Tibial nerve (tissue), 4 donors: ENCODE results near the gene SNRNP48. TPM values are rescaled to one million over a fixed set of nuclear protein-coding genes. Genes with fewer than 3 reads are reported as not detected.

ENCODE experiments used
- DNase-seq, 2 donors: peaks; one replicate each; pipeline ENCODE4 v3.0.0-alpha.2; 2019; ENCODE audit warnings: low spot score in 2 of 2
- H3K27ac ChIP-seq, 4 donors: fragments of 200-600 bp; sonication (generic) in 3 of 4; one replicate each; pipeline ENCODE4 v1.5.1; 2017 to 2019; ENCODE audit warnings: mild to moderate bottlenecking in 1 of 4
- H3K27me3 ChIP-seq, 2 donors: fragments of 200-600 bp; sonication (generic) in 1 of 2; one replicate each; pipeline versions ENCODE4 v1.5.1 to v1.6.0; 2017 to 2019
- H3K36me3 ChIP-seq, 3 donors: fragments of 200-600 bp; sonication (generic); one replicate each; pipeline ENCODE4 v1.5.1; 2018 to 2019
- H3K4me1 ChIP-seq, 4 donors: fragments of 200-600 bp; sonication (generic) in 3 of 4; one replicate each; pipeline ENCODE4 v1.5.1; 2017 to 2019
- H3K4me3 ChIP-seq, 4 donors: fragments of 200-600 bp; sonication (generic) in 3 of 4; one replicate each; pipeline ENCODE4 v1.5.1; 2017 to 2019; ENCODE audit warnings: mild to moderate bottlenecking in 1 of 4, moderate library complexity in 1 of 4
- H3K9me3 ChIP-seq, 4 donors: fragments of 200-600 bp; sonication (generic) in 3 of 4; one replicate each; pipeline ENCODE4 v1.5.1; 2017 to 2019
- EP300 ChIP-seq, 2 donors: sonication (generic); formaldehyde crosslinking; IDR thresholded peaks; one replicate each; pipeline ENCODE4 v1.6.1; 2017; ENCODE audit warnings: antibody characterized with exemption in 2 of 2, mild to moderate bottlenecking in 1 of 2
- POLR2A ChIP-seq, 2 donors: fragments of 450-650 bp; IDR thresholded peaks; one replicate each; pipeline ENCODE4 v1.6.1; 2017; ENCODE audit warnings: antibody characterized with exemption in 2 of 2, mild to moderate bottlenecking in 2 of 2, moderate library complexity in 2 of 2
- WGBS, 2 donors: methylation state at CpG; one replicate each; pipeline ENCODE4 v1.1.5; 2018; 5-methylcytosine and 5-hydroxymethylcytosine counted together
- total RNA-seq, 4 donors: library from RNA; depleted of rRNA; stranded (reverse); fragments of >200 nt; gene quantifications; one replicate each; pipeline ENCODE4 v1.1.0, GENCODE V29; 2016
- TF ChIP-seq, protein P1 (sequence below), 5 experiments: fragments of 200-600 bp in 3 of 5; fragments of 450-650 bp in 2 of 5; sonication (generic) in 3 of 5; IDR thresholded peaks; one replicate each; pipeline ENCODE4 v1.5.1; 2016 to 2019; ENCODE audit warnings: antibody characterized with exemption in 5 of 5, mild to moderate bottlenecking in 3 of 5, moderate library complexity in 2 of 5

The SNRNP48 gene
- total RNA-seq, 4 donors from 2014 or later: 7.8 to 15.7 (median 11.8) TPM

DNA sequence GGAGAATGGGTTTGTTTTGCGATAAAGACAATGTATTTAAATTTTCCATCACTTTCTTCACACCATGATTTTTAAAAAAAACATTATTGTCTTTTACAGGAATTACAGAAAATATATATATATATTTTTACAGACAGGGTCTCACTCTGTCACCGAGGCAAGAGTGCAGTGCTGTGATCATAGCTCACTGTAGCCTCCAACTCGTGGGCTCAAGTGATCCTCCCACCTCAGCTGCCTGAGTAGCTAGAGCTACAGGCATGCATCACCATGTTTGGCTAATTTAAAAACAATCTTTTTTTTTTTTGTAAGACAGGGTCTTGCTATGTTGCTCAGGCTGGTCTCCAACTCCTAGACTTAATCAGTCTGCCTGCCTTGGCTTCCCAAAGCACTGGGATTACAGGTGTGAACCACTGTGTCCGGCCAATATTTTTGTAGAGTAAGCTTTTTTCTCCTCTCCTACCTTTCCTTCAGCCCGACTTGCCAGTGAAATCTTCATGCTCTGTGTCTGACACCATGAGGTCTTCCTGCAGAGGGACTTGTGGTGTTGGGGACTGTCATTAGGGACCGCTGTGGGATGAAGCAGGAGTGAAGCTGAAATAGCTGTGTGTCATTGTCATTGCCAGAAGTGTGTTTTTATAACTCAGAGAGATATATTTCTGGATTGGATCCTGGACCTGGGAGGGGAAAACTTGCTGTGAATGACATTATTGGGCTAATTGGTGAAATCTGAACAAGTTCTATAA is 35.3 kb upstream of the SNRNP48 start:
- H3K9me3 ChIP-seq: no peaks in the 10 kb centered on the region
- WGBS, 2 donors: 74 to 75% methylated on average over 6 of the region's 6 CpGs
- H3K36me3 ChIP-seq: no peaks in the 10 kb centered on the region
- TF ChIP-seq EP300 (IDR thresholded peaks at IDR 0.05): no peak
- TF ChIP-seq, protein P1, sequence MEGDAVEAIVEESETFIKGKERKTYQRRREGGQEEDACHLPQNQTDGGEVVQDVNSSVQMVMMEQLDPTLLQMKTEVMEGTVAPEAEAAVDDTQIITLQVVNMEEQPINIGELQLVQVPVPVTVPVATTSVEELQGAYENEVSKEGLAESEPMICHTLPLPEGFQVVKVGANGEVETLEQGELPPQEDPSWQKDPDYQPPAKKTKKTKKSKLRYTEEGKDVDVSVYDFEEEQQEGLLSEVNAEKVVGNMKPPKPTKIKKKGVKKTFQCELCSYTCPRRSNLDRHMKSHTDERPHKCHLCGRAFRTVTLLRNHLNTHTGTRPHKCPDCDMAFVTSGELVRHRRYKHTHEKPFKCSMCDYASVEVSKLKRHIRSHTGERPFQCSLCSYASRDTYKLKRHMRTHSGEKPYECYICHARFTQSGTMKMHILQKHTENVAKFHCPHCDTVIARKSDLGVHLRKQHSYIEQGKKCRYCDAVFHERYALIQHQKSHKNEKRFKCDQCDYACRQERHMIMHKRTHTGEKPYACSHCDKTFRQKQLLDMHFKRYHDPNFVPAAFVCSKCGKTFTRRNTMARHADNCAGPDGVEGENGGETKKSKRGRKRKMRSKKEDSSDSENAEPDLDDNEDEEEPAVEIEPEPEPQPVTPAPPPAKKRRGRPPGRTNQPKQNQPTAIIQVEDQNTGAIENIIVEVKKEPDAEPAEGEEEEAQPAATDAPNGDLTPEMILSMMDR (IDR thresholded peaks at IDR 0.05): no peak
- no peak for TF ChIP-seq POLR2A (IDR thresholded peaks at IDR 0.05)
- H3K27ac ChIP-seq: no peak overlapping the region
- peaks cover 0 to 3% of the 10 kb centered on the region in 2 donors for H3K27me3 ChIP-seq
- DNase-seq: no peak
- H3K4me3 ChIP-seq: no peak overlapping the region
- H3K4me1 ChIP-seq: no peaks in the 10 kb centered on the region

DNA sequence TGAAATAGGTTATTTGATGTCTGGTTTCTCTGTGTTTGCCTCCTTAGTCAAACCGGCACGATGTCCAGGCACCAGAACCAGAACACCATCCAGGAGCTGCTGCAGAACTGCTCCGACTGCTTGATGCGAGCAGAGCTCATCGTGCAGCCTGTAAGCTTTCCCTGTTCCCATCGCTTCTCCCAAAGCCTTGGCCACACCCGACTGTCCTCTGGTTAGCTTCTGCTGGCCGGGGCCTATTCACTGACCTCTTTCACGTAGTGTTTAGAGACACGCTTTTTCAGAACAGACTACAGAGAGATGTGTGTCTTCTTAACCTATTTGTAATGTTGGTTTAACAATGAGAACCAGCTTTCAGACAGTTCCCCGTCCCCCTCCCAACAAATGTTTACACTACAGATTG is 34.3 kb upstream of the SNRNP48 start:
- no peak for TF ChIP-seq POLR2A (IDR thresholded peaks at IDR 0.05)
- no peak for DNase-seq
- Histone ChIP-seq H3K4me3 (no peak overlapping the region), H3K36me3 (no peaks in the 10 kb centered on the region), H3K9me3 (no peaks in the 10 kb centered on the region), H3K27me3 (peaks cover 0 to 6% of the 10 kb centered on the region in 2 donors), H3K27ac (no peak overlapping the region), H3K4me1 (no peaks in the 10 kb centered on the region)
- WGBS, 2 donors: 71 to 77% methylated on average over 11 of the region's 11 CpGs

DNA sequence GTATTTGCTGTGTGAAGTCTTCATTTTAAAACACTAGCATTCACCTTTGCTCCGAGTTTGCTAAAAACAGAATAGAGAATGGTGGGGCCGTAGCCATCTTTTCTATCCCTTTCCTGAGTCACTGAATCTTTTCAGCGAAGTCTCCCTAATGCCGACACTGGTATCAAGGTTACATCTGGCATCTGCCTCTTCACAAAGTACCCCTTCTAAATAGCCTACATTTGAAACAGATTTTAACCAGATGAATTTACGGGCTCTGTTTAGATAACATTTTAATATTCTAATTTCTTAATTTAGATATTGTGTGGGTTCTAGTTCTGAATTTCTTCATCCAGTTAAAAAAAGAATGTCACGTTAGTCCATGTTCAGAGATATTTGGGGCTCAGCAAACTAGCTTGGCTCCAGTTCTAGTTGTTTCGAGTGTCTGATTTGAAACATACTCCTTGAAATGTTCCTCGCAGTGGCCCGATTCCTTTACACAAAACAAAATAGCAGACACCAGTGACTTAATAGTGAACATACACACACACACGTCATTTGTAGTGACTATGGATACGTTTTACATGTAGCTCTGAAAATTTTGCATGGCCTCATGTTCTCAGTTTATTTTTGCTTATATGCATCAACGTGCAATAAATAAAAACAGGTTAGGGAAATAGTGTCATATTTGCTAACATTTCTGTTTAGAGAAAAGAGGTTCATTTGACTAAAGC is 33.4 kb upstream of the SNRNP48 start:
- no peak for DNase-seq
- Histone ChIP-seq H3K4me3 (no peak overlapping the region), H3K27ac (no peak overlapping the region), H3K27me3 (peaks cover 0 to 6% of the 10 kb centered on the region in 2 donors), H3K36me3 (no peaks in the 10 kb centered on the region), H3K4me1 (no peaks in the 10 kb centered on the region), H3K9me3 (no peaks in the 10 kb centered on the region)
- no peak for TF ChIP-seq POLR2A (IDR thresholded peaks at IDR 0.05)
- TF ChIP-seq, protein P1 (IDR thresholded peaks at IDR 0.05): no peak
- no peak for TF ChIP-seq EP300 (IDR thresholded peaks at IDR 0.05)
- 90 to 92% methylated on average over 12 of the region's 12 CpGs for WGBS, 2 donors

DNA sequence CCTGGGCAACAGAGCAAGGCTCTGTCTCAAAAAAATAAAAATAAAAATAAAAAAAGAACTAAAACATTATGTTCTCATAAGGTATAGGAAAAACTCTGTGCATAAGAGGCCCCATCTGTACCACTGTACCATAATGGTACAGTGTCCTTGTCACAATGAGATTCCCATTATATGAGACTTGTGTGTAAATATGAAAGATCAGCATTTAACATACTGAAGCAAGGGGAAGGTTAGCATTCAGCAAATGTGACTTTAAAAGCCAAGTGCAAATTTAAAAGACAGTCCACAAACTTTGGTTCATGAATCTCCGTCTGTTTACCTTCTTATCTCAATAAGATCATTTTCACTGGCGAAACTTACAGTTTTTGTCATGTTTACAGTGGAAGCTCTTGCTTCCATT is 32.3 kb upstream of the SNRNP48 start:
- H3K4me3 ChIP-seq: no peak overlapping the region
- H3K36me3 ChIP-seq: no peaks in the 10 kb centered on the region
- H3K27ac ChIP-seq: no peak overlapping the region
- DNase-seq: no peak
- H3K9me3 ChIP-seq: no peaks in the 10 kb centered on the region
- H3K27me3 ChIP-seq: peaks cover 0 to 6% of the 10 kb centered on the region in 2 donors
- TF ChIP-seq POLR2A (IDR thresholded peaks at IDR 0.05) (no peak), EP300 (IDR thresholded peaks at IDR 0.05) (no peak)
- TF ChIP-seq, protein P1 (IDR thresholded peaks at IDR 0.05): no peak
- H3K4me1 ChIP-seq: no peaks in the 10 kb centered on the region
- 89% methylated on average over 2 of the region's 2 CpGs for WGBS, 2 donors

DNA sequence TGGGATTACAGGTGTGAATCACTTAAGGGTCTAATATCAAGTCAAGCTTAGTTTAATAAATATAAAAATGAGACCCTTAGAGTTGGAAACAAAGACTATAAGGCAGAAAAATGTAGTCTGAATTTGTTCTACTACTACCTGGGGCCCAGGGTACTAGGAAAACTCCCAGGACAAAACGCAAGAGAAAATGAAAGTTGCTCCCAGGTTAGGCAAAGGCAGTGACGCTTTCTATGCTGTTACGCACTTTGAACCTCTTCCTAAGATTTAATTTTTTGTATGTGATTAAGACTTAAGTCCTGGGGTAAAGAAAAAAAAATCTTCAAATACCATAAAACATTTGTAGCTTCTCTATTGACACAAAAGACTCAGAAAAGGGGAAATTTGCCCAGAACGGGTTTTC is 31.2 kb upstream of the SNRNP48 start:
- H3K27ac ChIP-seq: no peak overlapping the region
- WGBS, 2 donors: 87 to 91% methylated on average over 4 of the region's 4 CpGs
- no peaks in the 10 kb centered on the region for H3K4me1 ChIP-seq
- no peak for DNase-seq
- H3K9me3 ChIP-seq: no peaks in the 10 kb centered on the region
- peaks cover 0 to 6% of the 10 kb centered on the region in 2 donors for H3K27me3 ChIP-seq
- H3K4me3 ChIP-seq: no peak overlapping the region
- TF ChIP-seq EP300 (IDR thresholded peaks at IDR 0.05) (no peak), POLR2A (IDR thresholded peaks at IDR 0.05) (no peak)
- TF ChIP-seq, protein P1 (IDR thresholded peaks at IDR 0.05): no peak
- H3K36me3 ChIP-seq: no peaks in the 10 kb centered on the region
